ENCODE measurements around the gene MMP14.

DNA sequence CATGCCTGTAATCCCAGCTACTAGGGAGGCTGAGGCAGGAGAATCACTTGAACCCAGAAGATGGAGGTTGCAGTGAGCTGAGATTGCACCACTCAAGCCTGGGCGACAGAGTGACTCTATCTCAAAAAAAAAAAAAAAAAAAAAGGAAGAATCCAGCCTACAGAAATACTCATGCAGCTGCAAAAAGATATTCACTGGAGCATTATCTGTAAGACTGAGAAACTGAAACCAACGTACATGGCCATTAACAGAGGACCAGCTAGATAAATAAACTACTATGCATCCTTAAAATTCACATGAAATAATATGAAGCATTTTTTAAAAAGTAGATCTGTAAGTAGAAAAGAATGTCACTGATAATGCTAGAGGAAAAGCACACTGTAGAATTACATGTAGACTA is 24.7 kb upstream of the MMP14 start:
- no peak for TF ChIP-seq POLR2A (IDR thresholded peaks at IDR 0.05; ENCODE audit: low read length)
- no peak for TF ChIP-seq GATA1 (IDR thresholded peaks at IDR 0.05; ENCODE audit: low read depth, low read length)

Measured in erythroblast (primary cell).